Calu3 (cell line): ENCODE data around the gene ZNF225. TPM values are rescaled to one million over a fixed set of nuclear protein-coding genes. Genes with fewer than 3 reads are reported as not detected.

Source experiments
- Bru-seq: library from RNA; stranded (reverse); fragments of 400-500 nt; gene quantifications from one replicate; lab custom pipeline; 2021; lab: Mats Ljungman, UMichigan
- BruChase-seq, 2 experiments: library from RNA; stranded (reverse); fragments of 400-500 nt; gene quantifications; one replicate each; lab custom pipeline; 2021; lab: Mats Ljungman, UMichigan
- BruUV-seq: library from RNA; stranded (reverse); fragments of 400-500 nt; replicated peaks from 2 replicates; lab custom pipeline; 2021; lab: Mats Ljungman, UMichigan
- CTCF ChIA-PET: fragments of 300-600 bp; sonication (Branson Sonifier 250); formaldehyde crosslinking; loops from one replicate; lab custom pipeline; 2022; ENCODE audit warnings: antibody characterized with exemption; lab: Charles Lee
- DNase-seq: peaks from one replicate; pipeline ENCODE4 v3.0.0; 2022
- H3K27ac Mint-ChIP-seq: one replicate; pipeline ENCODE4 v1.8.0; 2022; ENCODE audit warnings: mixed read lengths; ENCODE audit not compliant: unreplicated experiment
- H3K27me3 Mint-ChIP-seq: one replicate; pipeline ENCODE4 v1.8.0; 2022; ENCODE audit warnings: mixed read lengths; ENCODE audit not compliant: unreplicated experiment
- H3K36me3 Mint-ChIP-seq: one replicate; pipeline ENCODE4 v1.8.0; 2022; ENCODE audit warnings: mild to moderate bottlenecking, moderate library complexity, mixed read lengths; ENCODE audit not compliant: insufficient read depth, unreplicated experiment
- H3K4me1 Mint-ChIP-seq: one replicate; pipeline ENCODE4 v1.8.0; 2022; ENCODE audit warnings: mild to moderate bottlenecking, low read depth, mixed read lengths; ENCODE audit not compliant: unreplicated experiment
- H3K4me3 Mint-ChIP-seq: one replicate; pipeline ENCODE4 v1.8.0; 2022; ENCODE audit warnings: mild to moderate bottlenecking, low read depth, moderate library complexity, mixed read lengths; ENCODE audit not compliant: unreplicated experiment
- H3K9me3 Mint-ChIP-seq: one replicate; pipeline ENCODE4 v1.8.0; 2022; ENCODE audit warnings: low read depth, mixed read lengths; ENCODE audit not compliant: unreplicated experiment
- intact Hi-C: fragments of 100-400 bp; cut with micrococcal nuclease; formaldehyde crosslinking; loops from one replicate; pipeline ENCODE4 v1.10.0; 2022; ENCODE audit not compliant: unreplicated experiment
- long read RNA-seq: library from polyadenylated mRNA; stranded (forward); transcript quantifications from one replicate; pipeline ENCODE4 v2.0.0, GENCODE V29; 2022
- total RNA-seq: library from RNA; stranded (reverse); gene quantifications from 2 replicates; pipeline ENCODE4 v1.2.3, GENCODE V29; 2022
- TF ChIP-seq, protein P1 (sequence below): fragments of 200-600 bp; IDR thresholded peaks from one replicate; pipeline ENCODE4 v1.8.0; 2022; ENCODE audit warnings: antibody characterized with exemption; ENCODE audit not compliant: unreplicated experiment

The ZNF225 gene
- total RNA-seq (5.3 and 6.1 TPM in 2 replicates), Bru-seq, nascent RNA (percentile 62 among the genes with signal in this experiment), BruChase-seq, experiment 1, labeled RNA remaining after a 6-hour chase (percentile 54 among the genes with signal in this experiment), BruChase-seq, experiment 2, labeled RNA remaining after a 2-hour chase (percentile 62 among the genes with signal in this experiment)
- long read RNA-seq, full-length matches to known transcripts: 3 of 3 reads
- long read RNA-seq, partial matches to known transcripts: 0 of 3 reads
- long read RNA-seq, other reads (novel, unspliced or antisense): 0 of 3 reads

DNA sequence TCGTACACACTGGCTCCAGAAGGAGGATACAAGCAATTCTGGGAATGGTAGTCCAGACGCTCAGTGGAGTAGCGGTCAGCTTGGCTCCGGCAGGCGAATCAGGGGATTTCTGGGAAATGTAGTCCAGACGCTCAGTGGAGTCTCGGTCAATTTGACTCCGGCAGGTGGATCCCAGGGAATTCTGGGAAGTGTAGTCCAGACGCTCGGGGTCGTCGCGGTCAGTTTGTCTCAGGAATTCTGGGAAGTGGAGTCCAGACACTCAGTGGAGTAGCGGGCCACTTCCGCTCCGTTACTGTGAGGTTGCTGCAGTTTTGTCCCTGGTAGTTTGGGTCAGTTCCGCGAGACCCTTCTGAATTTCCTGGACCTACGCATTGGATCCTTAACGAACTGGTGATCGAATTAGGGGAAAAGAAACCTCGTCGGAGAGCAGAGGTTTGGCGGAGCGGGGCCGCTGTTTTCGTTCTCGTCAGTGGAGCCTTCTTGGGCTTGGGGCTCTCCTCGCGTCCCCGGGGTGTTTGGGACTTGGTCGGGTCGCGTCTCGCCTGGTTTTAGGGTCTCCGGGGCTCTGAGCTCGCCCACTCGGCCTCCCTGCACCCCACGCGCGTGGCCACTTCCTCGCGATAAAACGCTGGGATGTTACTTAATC lies at the start of gene ZNF225:
Gene ZNF225, plus strand, starts transcription at position 262 of the 646 bp plus-strand sequence. CDS start 2,429 bp downstream, outside the sequence.
- Mint-ChIP-seq H3K4me1 (peaks cover 14% of the 10 kb centered on the region), H3K36me3 (peaks cover 27% of the 10 kb centered on the region), H3K27me3 (no peaks in the 10 kb centered on the region), H3K9me3 (peaks cover 11% of the 10 kb centered on the region), H3K4me3 (peak within 1 kb of the TSS; percentile 97), H3K27ac (peak within 1 kb of the TSS; percentile 89)
- no TSS peak for BruUV-seq
- CTCF ChIA-PET: interaction anchor here (0.9 kb wide), 1 partner anchor 10 kb away, joined by 3 read pairs; no protein-coding TSS in a partner anchor
- peak; percentile 96 for DNase-seq
- intact Hi-C loops: loop anchor here (5.0 kb wide), 1 partner anchor 94 kb away; no protein-coding TSS in a partner anchor
- TF ChIP-seq, protein P1, sequence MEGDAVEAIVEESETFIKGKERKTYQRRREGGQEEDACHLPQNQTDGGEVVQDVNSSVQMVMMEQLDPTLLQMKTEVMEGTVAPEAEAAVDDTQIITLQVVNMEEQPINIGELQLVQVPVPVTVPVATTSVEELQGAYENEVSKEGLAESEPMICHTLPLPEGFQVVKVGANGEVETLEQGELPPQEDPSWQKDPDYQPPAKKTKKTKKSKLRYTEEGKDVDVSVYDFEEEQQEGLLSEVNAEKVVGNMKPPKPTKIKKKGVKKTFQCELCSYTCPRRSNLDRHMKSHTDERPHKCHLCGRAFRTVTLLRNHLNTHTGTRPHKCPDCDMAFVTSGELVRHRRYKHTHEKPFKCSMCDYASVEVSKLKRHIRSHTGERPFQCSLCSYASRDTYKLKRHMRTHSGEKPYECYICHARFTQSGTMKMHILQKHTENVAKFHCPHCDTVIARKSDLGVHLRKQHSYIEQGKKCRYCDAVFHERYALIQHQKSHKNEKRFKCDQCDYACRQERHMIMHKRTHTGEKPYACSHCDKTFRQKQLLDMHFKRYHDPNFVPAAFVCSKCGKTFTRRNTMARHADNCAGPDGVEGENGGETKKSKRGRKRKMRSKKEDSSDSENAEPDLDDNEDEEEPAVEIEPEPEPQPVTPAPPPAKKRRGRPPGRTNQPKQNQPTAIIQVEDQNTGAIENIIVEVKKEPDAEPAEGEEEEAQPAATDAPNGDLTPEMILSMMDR: no peak

DNA sequence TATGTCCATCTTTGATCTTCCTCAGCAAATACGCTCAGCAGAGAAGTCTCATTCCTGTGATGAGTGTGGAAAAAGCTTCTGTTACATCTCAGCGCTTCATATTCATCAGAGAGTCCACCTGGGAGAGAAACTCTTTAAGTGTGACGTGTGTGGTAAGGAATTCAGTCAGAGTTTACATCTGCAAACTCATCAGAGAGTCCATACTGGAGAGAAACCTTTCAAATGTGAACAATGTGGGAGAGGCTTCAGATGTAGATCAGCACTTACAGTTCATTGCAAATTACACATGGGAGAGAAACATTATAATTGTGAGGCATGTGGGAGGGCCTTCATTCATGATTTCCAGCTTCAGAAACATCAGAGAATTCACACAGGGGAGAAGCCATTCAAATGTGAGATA lies 46.9 kb upstream of the ZNF225 start:
- H3K27me3 Mint-ChIP-seq: no peaks in the 10 kb centered on the region
- no TSS peak for BruUV-seq
- peaks cover 5% of the 10 kb centered on the region for H3K4me1 Mint-ChIP-seq
- peaks cover 20% of the 10 kb centered on the region for H3K9me3 Mint-ChIP-seq
- no peak overlapping the region for H3K4me3 Mint-ChIP-seq
- CTCF ChIA-PET: no interaction called here
- H3K36me3 Mint-ChIP-seq: peaks cover 22% of the 10 kb centered on the region
- TF ChIP-seq, protein P1: no peak
- intact Hi-C loops: no loop called here
- no peak for DNase-seq
- H3K27ac Mint-ChIP-seq: no peak overlapping the region

- CTCF ChIA-PET: no interaction called here
- peaks cover 33% of the 10 kb centered on the region for H3K36me3 Mint-ChIP-seq
- no peak overlapping the region for H3K4me3 Mint-ChIP-seq
- no TSS peak for BruUV-seq
- H3K27ac Mint-ChIP-seq: no peak overlapping the region
- H3K4me1 Mint-ChIP-seq: peaks cover 21% of the 10 kb centered on the region
- TF ChIP-seq, protein P1: no peak
- no peak for DNase-seq
- H3K27me3 Mint-ChIP-seq: no peaks in the 10 kb centered on the region
- intact Hi-C loops: no loop called here
- H3K9me3 Mint-ChIP-seq: peaks cover 22% of the 10 kb centered on the region
Measured at GRCh38 chr19:44069415-44069814, 43.8 kb upstream of the ZNF225 start.

DNA sequence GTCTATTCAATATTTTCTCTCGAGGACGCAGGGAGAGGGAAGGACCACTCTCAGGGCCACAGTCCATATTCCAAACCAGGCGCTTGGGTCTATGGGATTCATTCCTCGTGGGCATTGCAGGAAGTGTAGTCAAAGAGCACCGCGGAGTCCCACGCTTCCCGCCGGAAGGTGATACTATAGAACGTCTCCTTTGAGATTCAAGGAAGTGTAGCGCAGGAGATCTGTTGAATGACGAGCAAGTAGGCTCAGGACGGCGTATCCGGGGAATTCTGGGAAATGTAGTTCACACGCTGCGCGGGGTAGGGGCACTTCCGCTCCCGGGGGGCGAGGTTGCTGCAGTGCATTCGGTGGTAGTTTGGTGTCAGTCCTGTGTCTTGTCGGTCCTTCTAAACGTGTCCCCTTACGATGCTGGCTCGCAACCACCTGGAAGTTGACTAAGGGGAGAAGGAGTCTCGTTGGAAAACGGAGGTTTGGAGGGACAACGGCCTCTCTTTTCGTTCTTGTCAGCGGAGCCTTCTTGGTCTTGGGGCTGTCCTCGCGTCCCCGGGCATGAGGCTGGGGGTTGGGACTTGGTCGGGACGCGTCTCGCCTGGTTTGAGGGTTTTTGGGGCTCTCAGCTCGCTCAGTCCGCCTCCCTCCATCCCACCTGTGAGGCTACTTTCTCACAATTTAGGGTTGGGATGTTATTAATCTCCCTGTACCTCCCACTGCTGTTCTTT lies 41.2 kb upstream of the ZNF225 start, which contains the start of gene ZNF284:
Gene ZNF284, plus strand, starts transcription at position 336 of the 719 bp plus-strand sequence. CDS start 4,231 bp downstream, outside the sequence.
- Mint-ChIP-seq H3K36me3 (peaks cover 21% of the 10 kb centered on the region), H3K4me3 (peak within 1 kb of the TSS; percentile 88), H3K4me1 (peaks cover 21% of the 10 kb centered on the region), H3K9me3 (peaks cover 14% of the 10 kb centered on the region), H3K27ac (peak within 1 kb of the TSS; percentile 88), H3K27me3 (no peaks in the 10 kb centered on the region)
- intact Hi-C loops: no loop called here
- peak; percentile 91 for DNase-seq
- CTCF ChIA-PET: interaction anchor here (1.6 kb wide), 1 partner anchor 24 kb away, joined by 4 read pairs; no protein-coding TSS in a partner anchor
- TF ChIP-seq, protein P1: no peak
- BruUV-seq: TSS peak; percentile 64
